ENCODE measurements around the gene CHRNB4. TPM values are rescaled to one million over a fixed set of nuclear protein-coding genes. Genes with fewer than 3 reads are reported as not detected.

CHRNB4 gene
- total RNA-seq, 4 donors from 2014 or later: 0.10 to 1.1 TPM; not detected in 2

DNA sequence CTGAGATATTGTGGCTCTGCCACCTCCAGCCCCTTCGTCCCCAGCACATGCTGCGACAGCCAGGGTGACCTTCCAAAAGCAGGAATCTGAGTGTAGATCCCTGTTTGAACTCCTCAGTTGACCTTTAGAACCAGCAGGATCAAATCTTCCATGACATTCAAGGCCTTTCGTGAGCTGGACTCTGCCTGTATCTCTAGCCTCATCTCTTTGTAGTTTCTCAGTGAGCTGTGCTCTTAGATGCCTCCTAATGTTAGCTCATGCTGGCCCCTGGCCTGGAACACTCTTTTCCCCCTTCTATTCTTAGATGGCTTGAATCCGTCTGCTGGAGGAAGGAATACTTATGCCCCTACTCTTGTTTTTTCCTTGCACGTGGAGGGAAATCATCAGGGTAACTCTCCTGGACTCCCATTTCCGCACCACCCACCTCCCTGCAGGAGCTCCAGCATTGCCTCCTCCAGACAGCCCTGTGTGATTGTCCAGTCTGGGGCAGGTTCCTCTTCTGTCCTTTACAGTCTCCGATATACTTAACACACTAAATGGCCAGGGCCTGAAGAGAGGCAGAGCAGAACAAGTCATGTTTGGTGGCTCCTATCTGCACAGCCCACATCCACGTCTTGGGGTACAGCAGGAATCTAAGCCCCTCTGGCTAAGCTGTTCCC, 26.7 kb upstream of the CHRNB4 start:
- no peak for ATAC-seq
- Histone ChIP-seq H3K4me3 (no peak overlapping the region), H3K27ac (no peak overlapping the region), H3K36me3 (no peaks in the 10 kb centered on the region), H3K27me3 (peaks cover 7% of the 10 kb centered on the region), H3K4me1 (peaks cover 0 to 10% (median 0%) of the 10 kb centered on the region in 3 donors), H3K9me3 (no peaks in the 10 kb centered on the region)
- 64 to 79% methylated on average over 6 to 7 of the region's 8 CpGs for WGBS, 2 donors (ENCODE audit: low coverage in 1 of 2)
- TF ChIP-seq POLR2A (IDR thresholded peaks at IDR 0.05): no peak
- no peak for TF ChIP-seq EP300 (IDR thresholded peaks at IDR 0.05)
- TF ChIP-seq POLR2AphosphoS5 (IDR thresholded peaks at IDR 0.05): no peak
- TF ChIP-seq, protein P1, sequence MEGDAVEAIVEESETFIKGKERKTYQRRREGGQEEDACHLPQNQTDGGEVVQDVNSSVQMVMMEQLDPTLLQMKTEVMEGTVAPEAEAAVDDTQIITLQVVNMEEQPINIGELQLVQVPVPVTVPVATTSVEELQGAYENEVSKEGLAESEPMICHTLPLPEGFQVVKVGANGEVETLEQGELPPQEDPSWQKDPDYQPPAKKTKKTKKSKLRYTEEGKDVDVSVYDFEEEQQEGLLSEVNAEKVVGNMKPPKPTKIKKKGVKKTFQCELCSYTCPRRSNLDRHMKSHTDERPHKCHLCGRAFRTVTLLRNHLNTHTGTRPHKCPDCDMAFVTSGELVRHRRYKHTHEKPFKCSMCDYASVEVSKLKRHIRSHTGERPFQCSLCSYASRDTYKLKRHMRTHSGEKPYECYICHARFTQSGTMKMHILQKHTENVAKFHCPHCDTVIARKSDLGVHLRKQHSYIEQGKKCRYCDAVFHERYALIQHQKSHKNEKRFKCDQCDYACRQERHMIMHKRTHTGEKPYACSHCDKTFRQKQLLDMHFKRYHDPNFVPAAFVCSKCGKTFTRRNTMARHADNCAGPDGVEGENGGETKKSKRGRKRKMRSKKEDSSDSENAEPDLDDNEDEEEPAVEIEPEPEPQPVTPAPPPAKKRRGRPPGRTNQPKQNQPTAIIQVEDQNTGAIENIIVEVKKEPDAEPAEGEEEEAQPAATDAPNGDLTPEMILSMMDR (IDR thresholded peaks at IDR 0.05): no peak

DNA sequence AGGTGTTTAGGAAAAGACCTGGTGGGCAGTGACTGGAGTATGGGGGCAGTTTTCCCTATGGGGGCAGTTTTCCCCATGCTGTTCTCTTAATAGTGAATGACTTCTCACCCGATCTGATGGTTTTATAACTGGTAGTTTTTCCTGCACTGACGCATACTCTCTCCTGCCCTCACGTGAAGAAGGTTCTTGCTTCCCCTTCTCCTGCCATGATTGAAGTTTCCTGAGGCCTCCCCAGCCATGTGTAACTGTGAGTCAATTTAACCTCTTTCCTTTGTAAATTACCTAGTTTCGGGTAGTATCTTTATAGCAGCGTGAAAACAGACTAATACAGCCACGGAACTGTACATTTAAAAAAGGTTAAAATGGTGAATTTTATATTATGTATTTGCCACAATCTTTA, 25.0 kb upstream of the CHRNB4 start:
- WGBS, 2 donors (ENCODE audit: low coverage in 1 of 2): 88 to 89% methylated on average over 6 of the region's 6 CpGs
- H3K27me3 ChIP-seq: peaks cover 7% of the 10 kb centered on the region
- ATAC-seq: no peak
- H3K4me3 ChIP-seq: no peak overlapping the region
- no peaks in the 10 kb centered on the region for H3K4me1 ChIP-seq
- H3K36me3 ChIP-seq: no peaks in the 10 kb centered on the region
- H3K27ac ChIP-seq: no peak overlapping the region
- TF ChIP-seq POLR2A (IDR thresholded peaks at IDR 0.05) (no peak), EP300 (IDR thresholded peaks at IDR 0.05) (no peak), POLR2AphosphoS5 (IDR thresholded peaks at IDR 0.05) (no peak)
- TF ChIP-seq, protein P1 (IDR thresholded peaks at IDR 0.05): no peak
- no peaks in the 10 kb centered on the region for H3K9me3 ChIP-seq

DNA sequence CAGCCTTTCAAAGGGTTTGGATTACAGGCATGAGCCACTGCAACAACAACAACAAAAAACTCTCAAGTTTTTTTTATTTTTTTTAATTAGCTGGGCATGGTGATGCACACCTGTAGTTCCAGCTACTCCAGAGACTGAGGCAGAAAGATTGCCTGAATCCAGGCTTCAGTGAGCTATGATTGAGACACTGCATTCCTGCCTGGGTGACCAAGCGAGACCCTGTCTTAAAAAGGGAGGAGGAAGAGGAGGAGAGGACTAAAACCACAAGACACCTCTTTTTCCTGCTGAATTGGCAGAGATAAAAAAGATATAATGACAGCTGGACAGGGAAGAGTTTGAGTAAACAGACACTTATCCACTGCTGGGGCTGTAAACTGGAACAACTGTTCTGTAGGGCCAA, 22.7 kb upstream of the CHRNB4 start:
- H3K27ac ChIP-seq: no peak overlapping the region
- 83 to 100% methylated on average over 1 of the region's 1 CpG for WGBS, 2 donors (ENCODE audit: low coverage in 1 of 2)
- TF ChIP-seq POLR2AphosphoS5 (IDR thresholded peaks at IDR 0.05): no peak
- TF ChIP-seq EP300 (IDR thresholded peaks at IDR 0.05): no peak
- TF ChIP-seq, protein P1 (IDR thresholded peaks at IDR 0.05): no peak
- TF ChIP-seq POLR2A (IDR thresholded peaks at IDR 0.05): no peak
- H3K4me3 ChIP-seq: no peak overlapping the region
- no peaks in the 10 kb centered on the region for H3K4me1 ChIP-seq
- ATAC-seq: no peak
- no peaks in the 10 kb centered on the region for H3K36me3 ChIP-seq
- H3K9me3 ChIP-seq: no peaks in the 10 kb centered on the region
- H3K27me3 ChIP-seq: peaks cover 13% of the 10 kb centered on the region

DNA sequence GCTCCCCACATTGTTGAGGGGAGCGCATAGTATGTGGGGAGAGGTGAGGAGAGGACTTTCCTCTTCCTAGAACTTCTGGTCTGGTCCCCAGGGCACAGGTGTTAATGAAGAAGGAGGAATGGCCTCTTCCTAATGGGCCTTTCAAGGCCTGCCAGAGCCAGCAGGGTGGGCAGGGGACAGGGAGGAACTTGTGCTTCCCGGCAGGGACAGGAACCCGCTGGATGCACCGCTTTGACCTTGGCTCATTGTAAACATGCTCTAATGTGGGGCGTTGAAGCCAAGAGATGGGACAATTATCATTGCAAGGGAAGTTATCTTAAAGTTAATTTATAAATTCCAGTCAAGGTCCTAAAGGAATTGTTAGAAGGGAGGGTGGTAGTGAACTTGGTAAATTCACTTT, 21.0 kb upstream of the CHRNB4 start:
- H3K27me3 ChIP-seq: peaks cover 7% of the 10 kb centered on the region
- no peaks in the 10 kb centered on the region for H3K4me1 ChIP-seq
- ATAC-seq: no peak
- no peaks in the 10 kb centered on the region for H3K36me3 ChIP-seq
- TF ChIP-seq, protein P1 (IDR thresholded peaks at IDR 0.05): no peak
- no peak for TF ChIP-seq POLR2A (IDR thresholded peaks at IDR 0.05)
- TF ChIP-seq EP300 (IDR thresholded peaks at IDR 0.05): no peak
- TF ChIP-seq POLR2AphosphoS5 (IDR thresholded peaks at IDR 0.05): no peak
- H3K4me3 ChIP-seq: no peak overlapping the region
- 17 to 67% methylated on average over 2 to 4 of the region's 5 CpGs for WGBS, 2 donors (ENCODE audit: low coverage in 1 of 2)
- no peaks in the 10 kb centered on the region for H3K9me3 ChIP-seq
- no peak overlapping the region for H3K27ac ChIP-seq

- TF ChIP-seq POLR2AphosphoS5 (IDR thresholded peaks at IDR 0.05): no peak
- no peak for TF ChIP-seq POLR2A (IDR thresholded peaks at IDR 0.05)
- no peak for TF ChIP-seq EP300 (IDR thresholded peaks at IDR 0.05)
- TF ChIP-seq, protein P1 (IDR thresholded peaks at IDR 0.05): no peak
- Histone ChIP-seq H3K4me1 (no peaks in the 10 kb centered on the region), H3K36me3 (no peaks in the 10 kb centered on the region), H3K27me3 (peaks cover 7% of the 10 kb centered on the region), H3K9me3 (no peaks in the 10 kb centered on the region), H3K27ac (no peak overlapping the region), H3K4me3 (no peak overlapping the region)
- no peak for ATAC-seq
- 95% methylated on average over 4 of the region's 19 CpGs; no CpG with 5 or more reads in 1 of the 2 donors for WGBS, 2 donors (ENCODE audit: low coverage in 1 of 2)
Measured at GRCh38 chr15:78661001-78661400, 20.0 kb upstream of the CHRNB4 start.

Measured in gastroesophageal sphincter (tissue), 4 donors.